KMS-11 (cell line): Measurements from ENCODE around the gene WDR64.

Experiments used
- H2AFZ ChIP-seq: fragments of 200-600 bp; sonication (generic); 2 replicates; pipeline ENCODE4 v1.6.1; 2016; ENCODE audit warnings: antibody characterized with exemption, mixed run types, low read depth
- H3K27ac ChIP-seq: fragments of 200-600 bp; sonication (generic); 2 replicates; pipeline ENCODE4 v1.6.1; 2016; ENCODE audit warnings: mild to moderate bottlenecking, mixed run types
- H3K27me3 ChIP-seq: fragments of 200-600 bp; sonication (generic); 2 replicates; pipeline ENCODE4 v1.6.1; 2017; ENCODE audit warnings: mild to moderate bottlenecking, low read depth, mixed run types, moderate library complexity; ENCODE audit not compliant: insufficient read depth
- H3K36me3 ChIP-seq: fragments of 200-600 bp; sonication (generic); 2 replicates; pipeline ENCODE4 v1.6.1; 2017; ENCODE audit warnings: mild to moderate bottlenecking, mixed run types; ENCODE audit not compliant: insufficient read depth
- H3K4me1 ChIP-seq: fragments of 200-600 bp; sonication (generic); 2 replicates; pipeline ENCODE4 v1.6.1; 2016; ENCODE audit warnings: mild to moderate bottlenecking, low read depth, mixed run types; ENCODE audit not compliant: poor library complexity, severe bottlenecking
- H3K4me2 ChIP-seq: fragments of 200-600 bp; sonication (generic); 2 replicates; pipeline ENCODE4 v1.7.0; 2016; ENCODE audit warnings: mild to moderate bottlenecking, mixed run types
- H3K4me3 ChIP-seq: fragments of 200-600 bp; sonication (generic); IDR thresholded peaks from 2 replicates; pipeline ENCODE4 v1.6.1; 2017; ENCODE audit warnings: low read depth, low read length, mixed read lengths; ENCODE audit not compliant: insufficient read depth
- H3K79me2 ChIP-seq: fragments of 200-600 bp; sonication (generic); 2 replicates; pipeline ENCODE4 v1.6.1; 2016; ENCODE audit warnings: low read depth, mixed run types; ENCODE audit not compliant: insufficient read depth
- H3K9ac ChIP-seq: fragments of 200-600 bp; sonication (generic); 2 replicates; pipeline ENCODE4 v1.6.1; 2016; ENCODE audit warnings: mild to moderate bottlenecking, mixed run types
- H4K20me1 ChIP-seq: fragments of 200-600 bp; sonication (generic); 2 replicates; pipeline ENCODE4 v1.6.1; 2016; ENCODE audit warnings: mild to moderate bottlenecking, mixed run types; ENCODE audit not compliant: insufficient read depth
- CTCF ChIP-seq: fragments of 200-600 bp; sonication (generic); conservative IDR thresholded peaks from 2 replicates; pipeline ENCODE4 v1.6.1; 2017; ENCODE audit warnings: low read depth, mild to moderate bottlenecking, antibody characterized with exemption, low read length, moderate library complexity, mixed read lengths

WDR64 gene

DNA sequence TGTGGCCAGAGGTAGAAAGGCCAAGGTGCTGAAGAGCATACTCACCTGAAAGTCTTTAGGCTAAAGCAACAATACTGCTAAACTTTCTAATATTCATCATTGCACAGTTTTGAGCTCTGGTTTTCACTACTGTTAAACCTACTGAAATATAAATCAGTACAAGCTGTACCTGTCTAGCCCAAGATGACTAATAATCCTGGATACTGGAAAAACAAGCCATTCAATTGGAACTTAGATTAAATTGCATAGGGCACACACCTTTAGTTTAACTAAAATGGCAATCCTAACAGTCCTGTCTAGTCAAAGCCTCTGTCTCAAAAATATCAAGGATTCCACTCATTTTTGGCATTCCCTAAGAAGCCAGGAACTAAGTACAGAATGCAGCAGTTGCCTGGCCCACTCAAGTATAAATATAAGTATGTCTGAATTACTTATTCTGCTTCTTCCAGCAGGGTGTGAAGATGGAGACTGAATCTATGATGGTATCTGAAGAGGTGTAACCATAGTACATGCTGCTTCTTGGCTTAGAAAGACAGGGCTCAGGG lies 15.0 kb upstream of the WDR64 start:
- Histone ChIP-seq H3K4me1 (peaks cover 29% of the 10 kb centered on the region), H4K20me1 (no peaks in the 10 kb centered on the region), H2AFZ (no peak overlapping the region), H3K9ac (no peak overlapping the region), H3K27me3 (no peaks in the 10 kb centered on the region), H3K79me2 (peaks cover 45% of the 10 kb centered on the region), H3K4me2 (peak overlapping the region; percentile 6; the same call in 1 of the 2 replicates), H3K4me3 (no peak overlapping the region), H3K27ac (no peak overlapping the region), H3K36me3 (no peaks in the 10 kb centered on the region)
- no peak for TF ChIP-seq CTCF

DNA sequence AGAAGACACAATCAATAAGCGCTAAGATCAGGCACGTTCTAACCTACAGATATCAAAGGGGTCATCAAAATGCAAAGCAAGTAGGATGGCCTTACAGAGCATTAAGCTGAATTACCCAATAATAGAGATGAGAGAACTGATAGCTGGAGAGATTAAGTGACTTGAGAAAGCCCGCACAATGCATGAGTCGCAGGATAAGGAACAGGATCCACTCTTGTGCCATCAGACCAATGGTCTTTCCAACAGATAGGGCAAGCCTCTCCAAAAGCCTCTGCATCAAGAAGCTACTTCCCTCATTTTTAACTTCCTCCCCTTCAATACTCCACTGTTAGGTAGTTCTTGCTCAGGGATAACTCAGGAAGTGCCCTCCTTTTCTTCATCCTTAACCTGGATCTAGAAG lies 14.5 kb upstream of the WDR64 start:
- H3K27ac ChIP-seq = no peak overlapping the region
- H3K4me3 ChIP-seq = no peak overlapping the region

DNA sequence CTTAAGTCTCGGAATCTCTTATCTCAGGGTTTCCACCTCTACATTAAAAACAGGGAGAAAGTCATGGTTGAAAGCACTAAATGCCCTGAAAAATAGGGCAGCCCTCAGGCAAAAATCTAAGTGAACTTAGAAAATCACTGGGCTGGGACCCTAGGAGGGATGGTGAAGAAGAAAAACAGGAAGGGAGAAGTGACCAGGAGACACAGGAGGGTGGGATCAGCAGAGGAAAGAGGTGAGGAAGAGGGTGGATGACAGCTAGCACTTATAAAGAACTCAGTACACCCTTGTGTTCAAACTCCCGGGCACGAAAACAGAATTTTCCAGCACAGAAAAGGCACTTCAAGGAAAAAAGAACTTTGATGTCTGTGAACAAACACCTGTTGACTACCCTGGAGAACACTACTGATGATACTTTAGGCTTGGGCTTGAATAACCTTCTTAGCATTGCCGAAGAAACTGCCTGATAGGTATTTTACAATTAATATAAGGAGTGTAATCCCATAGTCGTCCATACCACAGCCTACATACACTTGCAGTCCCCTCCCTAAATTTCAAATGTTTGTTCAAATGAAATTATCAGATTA lies 13.9 kb upstream of the WDR64 start:
- Histone ChIP-seq H2AFZ (no peak overlapping the region), H3K36me3 (no peaks in the 10 kb centered on the region), H3K79me2 (peaks cover 45% of the 10 kb centered on the region), H3K9ac (no peak overlapping the region), H3K27ac (no peak overlapping the region), H4K20me1 (no peaks in the 10 kb centered on the region), H3K4me1 (peaks cover 29% of the 10 kb centered on the region), H3K4me3 (no peak overlapping the region), H3K27me3 (no peaks in the 10 kb centered on the region), H3K4me2 (peak overlapping the region; percentile 58)
- TF ChIP-seq CTCF = no peak

More for the DNA sequence above, 14.5 kb upstream of the WDR64 start:
- no peak overlapping the region for H2AFZ ChIP-seq
- H3K36me3 ChIP-seq = no peaks in the 10 kb centered on the region
- no peak overlapping the region for H3K9ac ChIP-seq
- peak overlapping the region; percentile 58 for H3K4me2 ChIP-seq
- peaks cover 29% of the 10 kb centered on the region for H3K4me1 ChIP-seq
- H3K79me2 ChIP-seq = peaks cover 45% of the 10 kb centered on the region
- no peaks in the 10 kb centered on the region for H4K20me1 ChIP-seq
- H3K27me3 ChIP-seq = no peaks in the 10 kb centered on the region
- no peak for TF ChIP-seq CTCF

DNA sequence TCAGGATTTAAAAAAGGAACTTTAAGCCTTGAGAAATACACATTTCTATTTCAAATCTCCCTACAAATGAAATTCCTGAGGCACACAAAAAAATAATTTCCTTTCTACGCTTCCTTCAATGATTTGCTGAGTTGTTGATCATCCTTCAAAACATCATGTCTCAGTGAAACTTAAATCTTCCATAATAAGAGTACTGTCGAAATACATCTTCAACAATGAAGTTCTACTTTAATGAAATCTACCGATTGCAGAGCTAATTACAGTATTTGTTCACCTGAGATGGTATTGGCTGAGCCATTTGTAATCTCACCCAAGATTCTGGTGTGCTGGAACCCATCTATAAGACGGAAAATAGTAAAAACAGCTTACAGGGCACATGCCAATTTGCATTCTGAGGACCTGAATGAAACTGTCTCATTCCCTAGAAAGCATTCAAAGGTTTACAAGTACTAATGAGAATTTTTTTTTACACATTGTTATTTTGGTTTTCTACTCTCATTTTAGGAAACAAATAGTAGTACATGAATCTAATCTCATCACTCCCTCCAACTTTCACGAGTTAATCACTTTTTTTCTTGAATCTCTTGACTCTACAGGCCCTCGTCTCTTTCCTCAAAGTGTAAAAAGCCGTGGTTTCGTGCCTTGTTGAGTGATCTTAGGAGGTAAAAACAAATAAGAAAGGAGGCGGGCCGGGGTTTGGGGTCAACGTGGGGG lies 13.0 kb upstream of the WDR64 start:
- TF ChIP-seq CTCF = no peak
- Histone ChIP-seq H3K79me2 (peaks cover 43% of the 10 kb centered on the region), H2AFZ (peak overlapping the region; percentile 86)

More for the DNA sequence above, 13.0 kb upstream of the WDR64 start:
- Histone ChIP-seq H3K36me3 (no peaks in the 10 kb centered on the region), H3K9ac (peak overlapping the region; percentile 87; the same call in 1 of the 2 replicates), H3K27me3 (no peaks in the 10 kb centered on the region), H3K4me2 (peak overlapping the region; percentile 58), H3K4me3 (peak overlapping the region; percentile 95), H3K4me1 (peaks cover 29% of the 10 kb centered on the region), H3K27ac (peak overlapping the region; percentile 73), H4K20me1 (no peaks in the 10 kb centered on the region)
